ENCODE measurements around the gene TMEM120A.

DNA sequence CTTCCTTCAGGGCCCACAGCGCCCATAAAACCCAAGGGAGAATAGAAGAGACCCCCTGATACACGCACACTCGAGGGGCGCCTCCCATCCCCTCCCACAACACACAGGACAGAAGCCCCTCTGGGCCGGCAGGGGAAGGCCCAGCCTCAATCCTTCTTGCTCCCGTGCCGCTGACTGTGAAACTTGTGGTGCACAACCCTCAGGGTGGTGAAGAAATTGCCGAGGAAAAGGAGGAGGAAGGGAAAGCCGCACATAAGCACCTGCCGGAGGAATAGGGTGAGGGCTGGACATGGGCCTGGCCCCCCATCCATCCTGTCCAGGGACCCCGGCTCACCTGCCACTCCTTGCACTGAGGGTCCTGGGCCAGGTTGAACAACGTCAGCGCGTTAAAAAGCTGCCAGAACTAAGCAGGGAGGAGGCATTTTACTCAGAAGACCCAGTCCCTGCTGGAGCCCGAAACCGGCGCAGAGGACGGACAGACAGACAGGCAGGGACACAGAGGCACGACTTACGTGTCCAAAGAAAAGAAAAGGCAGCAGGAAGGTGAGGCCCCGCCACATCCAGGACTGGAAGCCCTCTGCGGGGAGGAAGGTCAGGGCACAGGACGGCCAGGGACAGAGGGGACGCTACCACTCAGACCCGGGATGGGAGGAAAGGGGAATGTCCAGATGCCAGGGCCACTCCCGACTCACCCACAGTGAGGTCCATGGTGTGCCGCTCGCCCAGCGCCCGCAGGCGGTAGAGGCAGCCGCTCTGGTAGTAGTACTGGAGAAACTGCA lies 7.2 kb downstream of the TMEM120A start:
- TF ChIP-seq, protein P1, sequence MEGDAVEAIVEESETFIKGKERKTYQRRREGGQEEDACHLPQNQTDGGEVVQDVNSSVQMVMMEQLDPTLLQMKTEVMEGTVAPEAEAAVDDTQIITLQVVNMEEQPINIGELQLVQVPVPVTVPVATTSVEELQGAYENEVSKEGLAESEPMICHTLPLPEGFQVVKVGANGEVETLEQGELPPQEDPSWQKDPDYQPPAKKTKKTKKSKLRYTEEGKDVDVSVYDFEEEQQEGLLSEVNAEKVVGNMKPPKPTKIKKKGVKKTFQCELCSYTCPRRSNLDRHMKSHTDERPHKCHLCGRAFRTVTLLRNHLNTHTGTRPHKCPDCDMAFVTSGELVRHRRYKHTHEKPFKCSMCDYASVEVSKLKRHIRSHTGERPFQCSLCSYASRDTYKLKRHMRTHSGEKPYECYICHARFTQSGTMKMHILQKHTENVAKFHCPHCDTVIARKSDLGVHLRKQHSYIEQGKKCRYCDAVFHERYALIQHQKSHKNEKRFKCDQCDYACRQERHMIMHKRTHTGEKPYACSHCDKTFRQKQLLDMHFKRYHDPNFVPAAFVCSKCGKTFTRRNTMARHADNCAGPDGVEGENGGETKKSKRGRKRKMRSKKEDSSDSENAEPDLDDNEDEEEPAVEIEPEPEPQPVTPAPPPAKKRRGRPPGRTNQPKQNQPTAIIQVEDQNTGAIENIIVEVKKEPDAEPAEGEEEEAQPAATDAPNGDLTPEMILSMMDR (IDR thresholded peaks at IDR 0.05), result no peak
- TF ChIP-seq POLR2AphosphoS5 (IDR thresholded peaks at IDR 0.05), result no peak
- TF ChIP-seq POLR2A (IDR thresholded peaks at IDR 0.05), result no peak
- no peak for TF ChIP-seq EP300 (IDR thresholded peaks at IDR 0.05; ENCODE audit: low read depth)
